ENCODE results near the gene CADPS. TPM values are rescaled to one million over a fixed set of nuclear protein-coding genes. Genes with fewer than 3 reads are reported as not detected.

The CADPS gene
- total RNA-seq, 1 experiment from 2014 or later = 7.0 TPM

- TF ChIP-seq AR (CRISPR knock-in tag; IDR thresholded peaks at IDR 0.05) (no peak), JUN (CRISPR knock-in tag; IDR thresholded peaks at IDR 0.05) (no peak), CBFB (CRISPR knock-in tag; IDR thresholded peaks at IDR 0.05; ENCODE audit: low read depth) (no peak)
- TF ChIP-seq, protein P1, sequence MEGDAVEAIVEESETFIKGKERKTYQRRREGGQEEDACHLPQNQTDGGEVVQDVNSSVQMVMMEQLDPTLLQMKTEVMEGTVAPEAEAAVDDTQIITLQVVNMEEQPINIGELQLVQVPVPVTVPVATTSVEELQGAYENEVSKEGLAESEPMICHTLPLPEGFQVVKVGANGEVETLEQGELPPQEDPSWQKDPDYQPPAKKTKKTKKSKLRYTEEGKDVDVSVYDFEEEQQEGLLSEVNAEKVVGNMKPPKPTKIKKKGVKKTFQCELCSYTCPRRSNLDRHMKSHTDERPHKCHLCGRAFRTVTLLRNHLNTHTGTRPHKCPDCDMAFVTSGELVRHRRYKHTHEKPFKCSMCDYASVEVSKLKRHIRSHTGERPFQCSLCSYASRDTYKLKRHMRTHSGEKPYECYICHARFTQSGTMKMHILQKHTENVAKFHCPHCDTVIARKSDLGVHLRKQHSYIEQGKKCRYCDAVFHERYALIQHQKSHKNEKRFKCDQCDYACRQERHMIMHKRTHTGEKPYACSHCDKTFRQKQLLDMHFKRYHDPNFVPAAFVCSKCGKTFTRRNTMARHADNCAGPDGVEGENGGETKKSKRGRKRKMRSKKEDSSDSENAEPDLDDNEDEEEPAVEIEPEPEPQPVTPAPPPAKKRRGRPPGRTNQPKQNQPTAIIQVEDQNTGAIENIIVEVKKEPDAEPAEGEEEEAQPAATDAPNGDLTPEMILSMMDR (IDR thresholded peaks at IDR 0.05) = no peak
Measured at GRCh38 chr3:62527474-62527873, 347.7 kb downstream of the CADPS start (continued).

GRCh38 chr3:62525281-62525680 lies 349.9 kb downstream of the CADPS start:
- Mint-ChIP-seq H3K4me1 (peaks cover 4% of the 10 kb centered on the region), H3K9me3 (no peaks in the 10 kb centered on the region), H3K27me3 (ENCODE audit: low read depth) (no peaks in the 10 kb centered on the region), H3K36me3 (no peaks in the 10 kb centered on the region), H3K4me3 (no peak overlapping the region), H3K27ac (no peak overlapping the region)
- ChIA-PET POLR2A (no interaction called here), CTCF (no interaction called here)
- DNase-seq (ENCODE audit: low spot score) (no peak), ATAC-seq (no peak)
- TF ChIP-seq USF1 (CRISPR knock-in tag; IDR thresholded peaks at IDR 0.05) (no peak), RORB (CRISPR knock-in tag; IDR thresholded peaks at IDR 0.05) (no peak), ETV6 (CRISPR knock-in tag; IDR thresholded peaks at IDR 0.05) (no peak), FOXJ3 (CRISPR knock-in tag; IDR thresholded peaks at IDR 0.05; ENCODE audit: borderline replicate concordance) (no peak), GTF2I (CRISPR knock-in tag; conservative IDR thresholded peaks at IDR 0.05) (no peak), ATF1 (CRISPR knock-in tag; IDR thresholded peaks at IDR 0.05) (no peak), STAT6 (CRISPR knock-in tag; conservative IDR thresholded peaks at IDR 0.05; ENCODE audit: low read depth) (no peak), RELA (CRISPR knock-in tag; IDR thresholded peaks at IDR 0.05; ENCODE audit: borderline replicate concordance) (no peak), ATF3 (CRISPR knock-in tag; conservative IDR thresholded peaks at IDR 0.05) (no peak), IRF2 (CRISPR knock-in tag; IDR thresholded peaks at IDR 0.05; ENCODE audit: borderline replicate concordance, low read depth) (no peak), PREB (CRISPR knock-in tag; IDR thresholded peaks at IDR 0.05; ENCODE audit: borderline replicate concordance) (no peak), NR2C2 (CRISPR knock-in tag; IDR thresholded peaks at IDR 0.05) (no peak), ZBTB43 (CRISPR knock-in tag; IDR thresholded peaks at IDR 0.05) (no peak)
- TF ChIP-seq, protein P2, sequence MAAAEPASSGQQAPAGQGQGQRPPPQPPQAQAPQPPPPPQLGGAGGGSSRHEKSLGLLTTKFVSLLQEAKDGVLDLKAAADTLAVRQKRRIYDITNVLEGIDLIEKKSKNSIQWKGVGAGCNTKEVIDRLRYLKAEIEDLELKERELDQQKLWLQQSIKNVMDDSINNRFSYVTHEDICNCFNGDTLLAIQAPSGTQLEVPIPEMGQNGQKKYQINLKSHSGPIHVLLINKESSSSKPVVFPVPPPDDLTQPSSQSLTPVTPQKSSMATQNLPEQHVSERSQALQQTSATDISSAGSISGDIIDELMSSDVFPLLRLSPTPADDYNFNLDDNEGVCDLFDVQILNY (CRISPR knock-in tag; IDR thresholded peaks at IDR 0.05) = no peak
- TF ChIP-seq, protein P3, sequence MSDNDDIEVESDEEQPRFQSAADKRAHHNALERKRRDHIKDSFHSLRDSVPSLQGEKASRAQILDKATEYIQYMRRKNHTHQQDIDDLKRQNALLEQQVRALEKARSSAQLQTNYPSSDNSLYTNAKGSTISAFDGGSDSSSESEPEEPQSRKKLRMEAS (CRISPR knock-in tag; IDR thresholded peaks at IDR 0.05) = no peak
- TF ChIP-seq, protein P4, sequence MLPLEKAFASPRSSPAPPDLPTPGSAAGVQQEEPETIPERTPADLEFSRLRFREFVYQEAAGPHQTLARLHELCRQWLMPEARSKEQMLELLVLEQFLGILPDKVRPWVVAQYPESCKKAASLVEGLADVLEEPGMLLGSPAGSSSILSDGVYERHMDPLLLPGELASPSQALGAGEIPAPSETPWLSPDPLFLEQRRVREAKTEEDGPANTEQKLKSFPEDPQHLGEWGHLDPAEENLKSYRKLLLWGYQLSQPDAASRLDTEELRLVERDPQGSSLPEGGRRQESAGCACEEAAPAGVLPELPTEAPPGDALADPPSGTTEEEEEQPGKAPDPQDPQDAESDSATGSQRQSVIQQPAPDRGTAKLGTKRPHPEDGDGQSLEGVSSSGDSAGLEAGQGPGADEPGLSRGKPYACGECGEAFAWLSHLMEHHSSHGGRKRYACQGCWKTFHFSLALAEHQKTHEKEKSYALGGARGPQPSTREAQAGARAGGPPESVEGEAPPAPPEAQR (CRISPR knock-in tag; IDR thresholded peaks at IDR 0.05) = no peak
